RWPE2 (cell line): ENCODE data around the gene PCNA.

Source experiments
- ATAC-seq: fragments of 200-7000 bp; cut with Tn5 transposase; 3 replicates; pipeline ENCODE4 v1.9.1; 2021; ENCODE audit warnings: low read depth
- DNase-seq: peaks from one replicate; pipeline ENCODE4 v3.0.0-alpha.2; 2020; ENCODE audit warnings: low spot score
- H3K27ac ChIP-seq: fragments of 450-650 bp; 2 replicates; pipeline ENCODE4 v1.5.1; 2017; ENCODE audit warnings: mild to moderate bottlenecking; ENCODE audit not compliant: poor library complexity, severe bottlenecking
- H3K27me3 ChIP-seq: fragments of 250-450 bp; sonication (Bioruptor Pico); 2 replicates; pipeline ENCODE4 v1.5.1; 2021; ENCODE audit warnings: mild to moderate bottlenecking, moderate library complexity; ENCODE audit not compliant: insufficient read depth, poor library complexity, severe bottlenecking
- H3K36me3 ChIP-seq: fragments of 250-450 bp; sonication (Bioruptor Pico); 2 replicates; pipeline ENCODE4 v1.5.1; 2020; ENCODE audit warnings: low read depth, mild to moderate bottlenecking, moderate library complexity
- H3K4me1 ChIP-seq: fragments of 250-450 bp; sonication (Bioruptor Pico); 2 replicates; pipeline ENCODE4 v1.5.1; 2021; ENCODE audit warnings: mild to moderate bottlenecking, moderate library complexity; ENCODE audit not compliant: insufficient read depth, poor library complexity, severe bottlenecking
- H3K4me3 ChIP-seq: fragments of 250-450 bp; sonication (Bioruptor Pico); 2 replicates; pipeline ENCODE4 v1.5.1; 2021; ENCODE audit warnings: mild to moderate bottlenecking, moderate library complexity; ENCODE audit not compliant: severe bottlenecking
- H3K9me3 ChIP-seq: fragments of 250-450 bp; sonication (Bioruptor Pico); 2 replicates; pipeline ENCODE4 v1.5.1; 2021; ENCODE audit warnings: mild to moderate bottlenecking, moderate library complexity; ENCODE audit not compliant: severe bottlenecking
- CTCF ChIP-seq: fragments of 450-650 bp; IDR thresholded peaks from one replicate; pipeline ENCODE4 v1.5.1; 2017; ENCODE audit warnings: mild to moderate bottlenecking, moderate library complexity; ENCODE audit not compliant: poor library complexity, severe bottlenecking

The PCNA gene

GRCh38 chr20:5143851-5144250, 24.1 kb upstream of the PCNA start:
- H3K9me3 ChIP-seq = no peaks in the 10 kb centered on the region
- TF ChIP-seq CTCF = no peak
- H3K4me1 ChIP-seq = no peaks in the 10 kb centered on the region
- no peak for DNase-seq
- no peak overlapping the region for H3K27ac ChIP-seq
- ATAC-seq = no peak
- no peak overlapping the region for H3K4me3 ChIP-seq
- H3K27me3 ChIP-seq = no peaks in the 10 kb centered on the region
- 0 out of 2 replicates have a peak, but pooled peaks cover 8% of the 10 kb centered on the region for H3K36me3 ChIP-seq

- Histone ChIP-seq H3K4me1 (no peaks in the 10 kb centered on the region), H3K36me3 (0 out of 2 replicates have a peak, but pooled peaks cover 8% of the 10 kb centered on the region), H3K4me3 (no peak overlapping the region), H3K9me3 (no peaks in the 10 kb centered on the region), H3K27me3 (no peaks in the 10 kb centered on the region), H3K27ac (no peak overlapping the region)
- ATAC-seq = no peak
- DNase-seq = no peak
- no peak for TF ChIP-seq CTCF
Observed at GRCh38 chr20:5141615-5142014, 21.9 kb upstream of the PCNA start.

GRCh38 chr20:5140195-5140594, 20.4 kb upstream of the PCNA start:
- Histone ChIP-seq H3K27ac (no peak overlapping the region), H3K36me3 (0 out of 2 replicates have a peak, but pooled peaks cover 8% of the 10 kb centered on the region), H3K4me3 (no peak overlapping the region), H3K4me1 (no peaks in the 10 kb centered on the region), H3K9me3 (no peaks in the 10 kb centered on the region), H3K27me3 (no peaks in the 10 kb centered on the region)
- ATAC-seq (no peak), DNase-seq (no peak)
- TF ChIP-seq CTCF = no peak

- no peak for TF ChIP-seq CTCF
- no peak for DNase-seq
- peak; percentile 17; the same call in 1 of the 3 replicates for ATAC-seq
- no peaks in the 10 kb centered on the region for H3K9me3 ChIP-seq
- H3K27ac ChIP-seq = no peak overlapping the region
- H3K36me3 ChIP-seq = peaks cover 5% of the 10 kb centered on the region; the same call in 1 of the 2 replicates
- H3K27me3 ChIP-seq = no peaks in the 10 kb centered on the region
- no peaks in the 10 kb centered on the region for H3K4me1 ChIP-seq
- no peak overlapping the region for H3K4me3 ChIP-seq
Observed at GRCh38 chr20:5136096-5136495, 16.3 kb upstream of the PCNA start.

GRCh38 chr20:5135363-5136012, 15.7 kb upstream of the PCNA start:
- H3K27ac ChIP-seq = no peak overlapping the region
- no peaks in the 10 kb centered on the region for H3K27me3 ChIP-seq
- DNase-seq = no peak
- no peak for TF ChIP-seq CTCF
- no peak for ATAC-seq
- H3K4me1 ChIP-seq = no peaks in the 10 kb centered on the region
- peaks cover 5% of the 10 kb centered on the region; the same call in 1 of the 2 replicates for H3K36me3 ChIP-seq
- no peak overlapping the region for H3K4me3 ChIP-seq
- H3K9me3 ChIP-seq = no peaks in the 10 kb centered on the region
